HepG2 (cell line): ENCODE results near the gene SPG7. TPM values are rescaled to one million over a fixed set of nuclear protein-coding genes. Genes with fewer than 3 reads are reported as not detected.
A peak's percentile ranks its signal among the peaks of the same experiment; 100 is the strongest.

Experiments
- ATAC-seq: fragments of 200-7000 bp; cut with Tn5 transposase; 3 replicates; pipeline ENCODE4 v1.9.1; 2020; ENCODE audit warnings: mild to moderate bottlenecking, moderate library complexity
- BruUV-seq: library from RNA; stranded (reverse); fragments of 400-500 nt; replicated peaks from 2 replicates; lab custom pipeline; 2021; lab: Mats Ljungman, UMichigan
- CTCF ChIA-PET: fragments of 300-600 bp; formaldehyde crosslinking; extraction: SDS; loops from one replicate; lab custom pipeline; 2021; ENCODE audit warnings: low total read pairs, inconsistent platforms, low intra/inter-chr PET ratio; lab: Yijun Ruan, JAX
- POLR2A ChIA-PET: fragments of 350-600 bp; sonication (Branson Sonifier 250); formaldehyde crosslinking; loops from one replicate; lab custom pipeline; 2020; ENCODE audit warnings: antibody characterized with exemption, inconsistent platforms; lab: Yijun Ruan, JAX
- DNase-seq: peaks from one replicate; pipeline ENCODE4 v3.0.0-alpha.2; 2015; ENCODE audit warnings: low spot score
- FAIRE-seq: peaks from 3 replicates; lab custom pipeline; 2011; peaks lifted over from hg19 to GRCh38; lab: Jason Lieb, UNC
- H2AFZ ChIP-seq: one replicate; pipeline ENCODE4 v1.6.1; 2011; ENCODE audit warnings: low read length, inconsistent platforms
- H3K27ac ChIP-seq: fragments of 300-600 bp; 3 replicates; pipeline ENCODE4 v1.8.0; 2011; ENCODE audit warnings: mixed run types, mild to moderate bottlenecking, mixed read lengths, low read length, inconsistent platforms; ENCODE audit not compliant: insufficient read depth; ENCODE audit errors: extremely low read length
- H3K27me3 ChIP-seq, 2 experiments: fragments of 200-600 bp in 1 of 2; 2 replicates in 1 of 2; 3 replicates in 1 of 2; pipeline versions ENCODE4 v1.6.0 to v1.8.0; 2011; ENCODE audit warnings: low read length in 2 of 2, mild to moderate bottlenecking in 2 of 2, moderate library complexity in 2 of 2, inconsistent platforms in 1 of 2; ENCODE audit not compliant: insufficient read depth in 2 of 2, control insufficient read depth in 1 of 2
- H3K36me3 ChIP-seq, 2 experiments: fragments of 200-600 bp in 1 of 2; replicated peaks in 1 of 2; 2 replicates in 1 of 2; 3 replicates in 1 of 2; pipeline versions ENCODE4 v1.5.1 to v1.8.0; 2011; ENCODE audit warnings: low read length in 2 of 2, inconsistent platforms in 1 of 2; ENCODE audit not compliant: insufficient read depth in 2 of 2, control insufficient read depth in 1 of 2
- H3K4me1 ChIP-seq: 2 replicates; pipeline ENCODE4 v1.5.1; 2012; ENCODE audit warnings: low read length, inconsistent platforms; ENCODE audit not compliant: insufficient read depth
- H3K4me2 ChIP-seq: 2 replicates; pipeline ENCODE4 v1.6.0; 2011; ENCODE audit warnings: low read depth, low read length, inconsistent platforms
- H3K4me3 ChIP-seq, 3 experiments: fragments of 200-600 bp in 1 of 3; sonication (generic), shearing (Covaris generic) in 1 of 3; replicated peaks in 1 of 3; 2 replicates each; pipeline ENCODE4 v1.5.1; 2011 to 2016; ENCODE audit warnings: low read length in 3 of 3, inconsistent platforms in 2 of 3, low read depth in 2 of 3, mild to moderate bottlenecking in 2 of 3, control low read depth in 1 of 3, mixed read lengths in 1 of 3; ENCODE audit not compliant: insufficient read depth in 1 of 3
- H3K79me2 ChIP-seq: one replicate; pipeline ENCODE4 v1.6.1; 2011; ENCODE audit warnings: low read length, inconsistent platforms; ENCODE audit not compliant: insufficient read depth
- H3K9ac ChIP-seq: 2 replicates; pipeline ENCODE4 v1.6.0; 2011; ENCODE audit warnings: mild to moderate bottlenecking, low read depth, low read length, inconsistent platforms; ENCODE audit not compliant: insufficient read depth
- H3K9me3 ChIP-seq: 2 replicates; pipeline ENCODE4 v1.5.1; 2012; ENCODE audit warnings: mild to moderate bottlenecking, low read length
- H4K20me1 ChIP-seq: 2 replicates; pipeline ENCODE4 v1.6.0; 2011; ENCODE audit warnings: inconsistent platforms, mild to moderate bottlenecking, low read length, moderate library complexity; ENCODE audit not compliant: insufficient read depth
- JARID2 ChIP-seq: sonication (generic); formaldehyde crosslinking; IDR thresholded peaks from 2 replicates; pipeline ENCODE4 v1.8.1; 2023; ENCODE audit warnings: missing genetic modification reagents, inconsistent platforms; ENCODE audit not compliant: insufficient replicate concordance
- MIXL1 ChIP-seq: IDR thresholded peaks from 2 replicates; pipeline ENCODE4 v1.6.1; 2016
- NFKB2 ChIP-seq: sonication (generic); formaldehyde crosslinking; IDR thresholded peaks from 2 replicates; pipeline ENCODE4 v1.4.0; 2020; ENCODE audit warnings: missing genetic modification reagents, borderline replicate concordance
- RFX1 ChIP-seq: fragments of 450-650 bp; IDR thresholded peaks from 2 replicates; pipeline ENCODE4 v1.6.1; 2017
- SP1 ChIP-seq, 2 experiments: fragments of 450-650 bp in 1 of 2; sonication (generic) in 1 of 2; formaldehyde crosslinking in 1 of 2; IDR thresholded peaks; 2 replicates each; pipeline versions ENCODE4 v1.4.0 to v1.6.1; 2016 to 2020; ENCODE audit warnings: missing genetic modification reagents in 1 of 2
- SRY ChIP-seq: sonication (generic); formaldehyde crosslinking; IDR thresholded peaks from 2 replicates; pipeline ENCODE4 v1.8.0; 2022; ENCODE audit warnings: mild to moderate bottlenecking, missing genetic modification reagents
- TEAD3 ChIP-seq: optimal IDR thresholded peaks from 2 replicates; pipeline ENCODE3; 2016; ENCODE audit warnings: borderline replicate concordance
- ZNF256 ChIP-seq: sonication (generic); formaldehyde crosslinking; conservative IDR thresholded peaks from 2 replicates; pipeline ENCODE4 v1.4.0; 2020; ENCODE audit warnings: missing genetic modification reagents
- ZNF263 ChIP-seq: sonication (generic); formaldehyde crosslinking; IDR thresholded peaks from 2 replicates; pipeline ENCODE4 v1.4.0; 2020; ENCODE audit warnings: missing genetic modification reagents
- ZNF30 ChIP-seq: sonication (generic); formaldehyde crosslinking; IDR thresholded peaks from 2 replicates; pipeline ENCODE4 v1.5.0; 2020; ENCODE audit warnings: mild to moderate bottlenecking, missing genetic modification reagents
- WGBS: methylation state at CpG from one replicate; pipeline ENCODE4 v1.1.6; 2017; ENCODE audit warnings: low lambda C conversion rate; 5-methylcytosine and 5-hydroxymethylcytosine counted together
- in situ Hi-C: cut with HindIII; loops from 2 replicates; pipeline ENCODE4 v1.10.0; 2017; ENCODE audit warnings: low pct_unique_long_range_greater_than_20kb; ENCODE audit not compliant: extremely low pct_ligation_motif_present
- intact Hi-C: fragments of 100-400 bp; cut with micrococcal nuclease; formaldehyde crosslinking; loops from one replicate; pipeline ENCODE4 v1.10.0; 2022; ENCODE audit not compliant: unreplicated experiment
- polyA plus RNA-seq, 8 experiments: library from polyadenylated mRNA; depleted of rRNA in 3 of 8; stranded (reverse) in 7 of 8; unstranded in 1 of 8; fragments of >200 nt; fragmentation: Illumina TruSeq in 4 of 8; extraction: Trizol in 4 of 8; gene quantifications; 2 replicates each; pipeline versions ENCODE4 v1.2.1 to v1.2.3, GENCODE V29; 2011 to 2016; ENCODE audit warnings: low read depth in 4 of 8, missing spikeins in 1 of 8, mixed read lengths in 1 of 8; ENCODE audit not compliant: insufficient read depth in 1 of 8
- total RNA-seq, 5 experiments: library from RNA; depleted of rRNA; stranded (reverse); fragments of >200 nt; fragmentation: Illumina TruSeq; extraction: Trizol; gene quantifications; 2 replicates each; pipeline ENCODE4 v1.2.3, GENCODE V29; 2016; ENCODE audit warnings: low read depth in 1 of 5
- TF ChIP-seq, protein P1 (sequence below): sonication (generic); formaldehyde crosslinking; IDR thresholded peaks from 2 replicates; pipeline ENCODE4 v1.4.0; 2020; ENCODE audit warnings: mild to moderate bottlenecking, missing genetic modification reagents, borderline replicate concordance
- TF ChIP-seq, protein P2 (sequence below): sonication (generic); formaldehyde crosslinking; IDR thresholded peaks from 2 replicates; pipeline ENCODE4 v1.5.0; 2020; ENCODE audit warnings: mild to moderate bottlenecking, missing genetic modification reagents, moderate library complexity

Gene SPG7
- total and polyA plus RNA-seq, 2 of the 13 experiments (the other 11 are each of a cell fraction or from before 2014, with no cell fraction given) = 66.0 to 136 TPM

DNA sequence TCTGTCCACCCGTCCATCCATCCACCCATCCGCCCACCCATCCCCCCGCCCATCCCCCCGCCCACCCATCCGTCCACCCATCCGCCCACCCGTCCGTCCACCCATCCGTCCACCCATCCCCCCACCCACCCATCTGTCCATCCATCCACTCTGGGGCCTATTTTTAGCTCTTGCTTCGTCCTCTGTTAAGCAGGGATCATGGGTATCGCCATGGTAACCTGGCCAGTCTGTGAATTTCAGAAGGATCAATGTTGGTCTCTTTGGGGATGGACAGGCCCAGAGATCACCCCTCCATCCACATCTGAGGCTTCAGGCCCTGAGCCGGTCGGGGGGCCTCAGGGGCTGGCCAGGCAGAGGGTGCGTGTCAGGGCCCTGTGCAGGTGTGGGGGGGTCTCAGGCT, 90.0 kb downstream of the SPG7 start:
- Histone ChIP-seq H3K79me2 (no peaks in the 10 kb centered on the region), H3K4me2 (no peak overlapping the region), H4K20me1 (no peaks in the 10 kb centered on the region), H2AFZ (no peak overlapping the region), H3K4me1 (peaks cover 21% of the 10 kb centered on the region; the same call in 1 of the 2 replicates), H3K9ac (no peak overlapping the region), H3K27ac (no peak overlapping the region), H3K27me3 (peaks cover 12 to 34% of the 10 kb centered on the region in 2 experiments; a peak in 4 of 5 replicates), H3K4me3 (no peak overlapping the region), H3K9me3 (no peaks in the 10 kb centered on the region), H3K36me3 (no peaks in the 10 kb centered on the region)
- no peak for ATAC-seq
- in situ Hi-C loops (no loop called here), intact Hi-C loops (no loop called here)
- ChIA-PET POLR2A (no interaction called here), CTCF (no interaction called here)
- DNase-seq = no peak
- TF ChIP-seq ZNF30 (CRISPR knock-in tag) = no peak
- peak; percentile 17; the same call in 1 of the 2 replicates for TF ChIP-seq RFX1
- no TSS peak for BruUV-seq
- 44% methylated on average over 14 of the region's 14 CpGs for WGBS
- FAIRE-seq = no peak

DNA sequence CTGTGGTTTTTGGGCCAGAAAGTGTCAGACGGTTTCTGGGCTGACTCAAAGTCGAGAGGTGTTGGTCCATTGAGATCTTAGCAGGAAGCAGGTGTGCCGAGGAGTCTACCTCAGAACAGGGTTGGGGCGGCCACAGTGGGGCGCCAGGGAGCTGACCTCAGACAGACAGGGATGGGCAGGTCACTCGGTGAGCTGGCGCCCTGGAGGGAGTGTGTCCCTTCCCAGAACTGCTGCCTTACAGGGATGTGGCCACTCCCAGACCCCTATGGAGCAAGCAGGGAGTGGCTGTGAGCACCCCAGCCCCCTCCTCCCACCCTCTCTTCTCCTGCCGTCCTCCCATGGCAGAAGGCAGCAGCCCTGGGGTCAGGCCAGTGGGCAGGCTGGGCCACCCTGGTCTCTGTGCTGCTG, 91.3 kb downstream of the SPG7 start:
- DNase-seq (peak; percentile 69), FAIRE-seq (peak; percentile 81), ATAC-seq (peak; percentile 82)
- no peak overlapping the region for H3K27ac ChIP-seq
- in situ Hi-C loops (no loop called here), intact Hi-C loops (loop anchor here (1.0 kb wide), 1 partner anchor 42 kb away; no protein-coding TSS in a partner anchor)
- peaks cover 21% of the 10 kb centered on the region; the same call in 1 of the 2 replicates for H3K4me1 ChIP-seq
- BruUV-seq = no TSS peak
- no peak overlapping the region for H3K4me2 ChIP-seq
- ChIA-PET CTCF (interaction anchor here (1.4 kb wide), 1 partner anchor 41 kb away, joined by 16 read pairs; no protein-coding TSS in a partner anchor), POLR2A (interaction anchor here (1.4 kb wide), 1 partner anchor 18 kb away, joined by 6 read pairs; no protein-coding TSS in a partner anchor)
- no peaks in the 10 kb centered on the region for H3K9me3 ChIP-seq
- H3K79me2 ChIP-seq = no peaks in the 10 kb centered on the region
- no peak overlapping the region for H3K9ac ChIP-seq
- peaks cover 12 to 29% of the 10 kb centered on the region in 2 experiments; a peak in 4 of 5 replicates for H3K27me3 ChIP-seq
- WGBS = 5% methylated on average over 7 of the region's 8 CpGs
- no peak overlapping the region for H2AFZ ChIP-seq
- no peaks in the 10 kb centered on the region for H3K36me3 ChIP-seq
- H4K20me1 ChIP-seq = no peaks in the 10 kb centered on the region
- no peak overlapping the region for H3K4me3 ChIP-seq
- TF ChIP-seq, protein P1, sequence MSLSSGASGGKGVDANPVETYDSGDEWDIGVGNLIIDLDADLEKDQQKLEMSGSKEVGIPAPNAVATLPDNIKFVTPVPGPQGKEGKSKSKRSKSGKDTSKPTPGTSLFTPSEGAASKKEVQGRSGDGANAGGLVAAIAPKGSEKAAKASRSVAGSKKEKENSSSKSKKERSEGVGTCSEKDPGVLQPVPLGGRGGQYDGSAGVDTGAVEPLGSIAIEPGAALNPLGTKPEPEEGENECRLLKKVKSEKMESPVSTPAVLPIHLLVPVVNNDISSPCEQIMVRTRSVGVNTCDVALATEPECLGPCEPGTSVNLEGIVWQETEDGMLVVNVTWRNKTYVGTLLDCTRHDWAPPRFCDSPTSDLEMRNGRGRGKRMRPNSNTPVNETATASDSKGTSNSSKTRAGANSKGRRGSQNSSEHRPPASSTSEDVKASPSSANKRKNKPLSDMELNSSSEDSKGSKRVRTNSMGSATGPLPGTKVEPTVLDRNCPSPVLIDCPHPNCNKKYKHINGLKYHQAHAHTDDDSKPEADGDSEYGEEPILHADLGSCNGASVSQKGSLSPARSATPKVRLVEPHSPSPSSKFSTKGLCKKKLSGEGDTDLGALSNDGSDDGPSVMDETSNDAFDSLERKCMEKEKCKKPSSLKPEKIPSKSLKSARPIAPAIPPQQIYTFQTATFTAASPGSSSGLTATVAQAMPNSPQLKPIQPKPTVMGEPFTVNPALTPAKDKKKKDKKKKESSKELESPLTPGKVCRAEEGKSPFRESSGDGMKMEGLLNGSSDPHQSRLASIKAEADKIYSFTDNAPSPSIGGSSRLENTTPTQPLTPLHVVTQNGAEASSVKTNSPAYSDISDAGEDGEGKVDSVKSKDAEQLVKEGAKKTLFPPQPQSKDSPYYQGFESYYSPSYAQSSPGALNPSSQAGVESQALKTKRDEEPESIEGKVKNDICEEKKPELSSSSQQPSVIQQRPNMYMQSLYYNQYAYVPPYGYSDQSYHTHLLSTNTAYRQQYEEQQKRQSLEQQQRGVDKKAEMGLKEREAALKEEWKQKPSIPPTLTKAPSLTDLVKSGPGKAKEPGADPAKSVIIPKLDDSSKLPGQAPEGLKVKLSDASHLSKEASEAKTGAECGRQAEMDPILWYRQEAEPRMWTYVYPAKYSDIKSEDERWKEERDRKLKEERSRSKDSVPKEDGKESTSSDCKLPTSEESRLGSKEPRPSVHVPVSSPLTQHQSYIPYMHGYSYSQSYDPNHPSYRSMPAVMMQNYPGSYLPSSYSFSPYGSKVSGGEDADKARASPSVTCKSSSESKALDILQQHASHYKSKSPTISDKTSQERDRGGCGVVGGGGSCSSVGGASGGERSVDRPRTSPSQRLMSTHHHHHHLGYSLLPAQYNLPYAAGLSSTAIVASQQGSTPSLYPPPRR (CRISPR knock-in tag) = 0 out of 2 replicates have a peak, but pooled peaks have one; percentile 39
- TF ChIP-seq TEAD3 (CRISPR knock-in tag) = peak; percentile 34
- peak; percentile 55 for TF ChIP-seq JARID2 (CRISPR knock-in tag)
- no peak for TF ChIP-seq SRY
- TF ChIP-seq, protein P2, sequence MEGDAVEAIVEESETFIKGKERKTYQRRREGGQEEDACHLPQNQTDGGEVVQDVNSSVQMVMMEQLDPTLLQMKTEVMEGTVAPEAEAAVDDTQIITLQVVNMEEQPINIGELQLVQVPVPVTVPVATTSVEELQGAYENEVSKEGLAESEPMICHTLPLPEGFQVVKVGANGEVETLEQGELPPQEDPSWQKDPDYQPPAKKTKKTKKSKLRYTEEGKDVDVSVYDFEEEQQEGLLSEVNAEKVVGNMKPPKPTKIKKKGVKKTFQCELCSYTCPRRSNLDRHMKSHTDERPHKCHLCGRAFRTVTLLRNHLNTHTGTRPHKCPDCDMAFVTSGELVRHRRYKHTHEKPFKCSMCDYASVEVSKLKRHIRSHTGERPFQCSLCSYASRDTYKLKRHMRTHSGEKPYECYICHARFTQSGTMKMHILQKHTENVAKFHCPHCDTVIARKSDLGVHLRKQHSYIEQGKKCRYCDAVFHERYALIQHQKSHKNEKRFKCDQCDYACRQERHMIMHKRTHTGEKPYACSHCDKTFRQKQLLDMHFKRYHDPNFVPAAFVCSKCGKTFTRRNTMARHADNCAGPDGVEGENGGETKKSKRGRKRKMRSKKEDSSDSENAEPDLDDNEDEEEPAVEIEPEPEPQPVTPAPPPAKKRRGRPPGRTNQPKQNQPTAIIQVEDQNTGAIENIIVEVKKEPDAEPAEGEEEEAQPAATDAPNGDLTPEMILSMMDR (CRISPR knock-in tag) = peak; percentile 88
- 0 out of 2 replicates have a peak, but pooled peaks have one; percentile 20 for TF ChIP-seq MIXL1
- TF ChIP-seq SP1 (IDR thresholded peaks at IDR 0.05) = no peak
- peak; percentile 42; the same call in 1 of the 2 replicates for TF ChIP-seq SP1 (CRISPR knock-in tag; IDR thresholded peaks at IDR 0.05)
- TF ChIP-seq ZNF263 = peak; percentile 90
- no peak for TF ChIP-seq ZNF256 (CRISPR knock-in tag)
- TF ChIP-seq NFKB2 (CRISPR knock-in tag) = no peak
